OCI-LY1 (cell line): Measurements from ENCODE around the gene DNAI4.

Experiments
- EZH2 ChIP-seq: fragments of 200-600 bp; sonication (generic), shearing (Covaris generic); IDR thresholded peaks from 2 replicates; pipeline ENCODE4 v1.8.0; 2017; ENCODE audit warnings: borderline replicate concordance, mixed run types, mild to moderate bottlenecking, antibody characterized with exemption, low read length, moderate library complexity, mixed read lengths
- TF ChIP-seq, protein P1 (sequence below): fragments of 200-600 bp; sonication (generic), shearing (Covaris generic); IDR thresholded peaks from 2 replicates; pipeline ENCODE4 v1.5.1; 2017; ENCODE audit warnings: mild to moderate bottlenecking, antibody characterized with exemption, low read length, moderate library complexity, mixed read lengths

DNA sequence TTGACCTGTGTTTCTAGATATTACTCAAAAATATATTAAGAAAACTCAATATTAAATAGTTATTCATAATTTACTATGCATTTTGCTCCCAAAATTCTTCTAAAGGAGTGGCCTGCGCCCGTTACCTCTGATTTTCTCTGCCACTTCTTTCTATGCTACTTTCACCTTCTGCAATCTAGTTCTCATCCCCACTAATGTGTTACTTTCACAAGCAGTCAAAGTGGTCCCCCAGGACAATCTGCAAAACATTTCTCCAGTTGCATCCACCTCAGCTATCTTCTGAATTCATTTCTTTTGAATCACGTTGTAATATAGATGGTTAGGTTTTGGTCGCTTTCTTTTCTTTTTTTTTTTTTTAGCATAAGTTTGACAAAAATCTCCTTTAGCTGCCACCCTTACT, 137.0 kb downstream of the DNAI4 start:
- TF ChIP-seq, protein P1, sequence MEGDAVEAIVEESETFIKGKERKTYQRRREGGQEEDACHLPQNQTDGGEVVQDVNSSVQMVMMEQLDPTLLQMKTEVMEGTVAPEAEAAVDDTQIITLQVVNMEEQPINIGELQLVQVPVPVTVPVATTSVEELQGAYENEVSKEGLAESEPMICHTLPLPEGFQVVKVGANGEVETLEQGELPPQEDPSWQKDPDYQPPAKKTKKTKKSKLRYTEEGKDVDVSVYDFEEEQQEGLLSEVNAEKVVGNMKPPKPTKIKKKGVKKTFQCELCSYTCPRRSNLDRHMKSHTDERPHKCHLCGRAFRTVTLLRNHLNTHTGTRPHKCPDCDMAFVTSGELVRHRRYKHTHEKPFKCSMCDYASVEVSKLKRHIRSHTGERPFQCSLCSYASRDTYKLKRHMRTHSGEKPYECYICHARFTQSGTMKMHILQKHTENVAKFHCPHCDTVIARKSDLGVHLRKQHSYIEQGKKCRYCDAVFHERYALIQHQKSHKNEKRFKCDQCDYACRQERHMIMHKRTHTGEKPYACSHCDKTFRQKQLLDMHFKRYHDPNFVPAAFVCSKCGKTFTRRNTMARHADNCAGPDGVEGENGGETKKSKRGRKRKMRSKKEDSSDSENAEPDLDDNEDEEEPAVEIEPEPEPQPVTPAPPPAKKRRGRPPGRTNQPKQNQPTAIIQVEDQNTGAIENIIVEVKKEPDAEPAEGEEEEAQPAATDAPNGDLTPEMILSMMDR: no peak
- no peak for TF ChIP-seq EZH2
